Caco-2 (cell line): Measurements from ENCODE around the gene IPPK. TPM values are rescaled to one million over a fixed set of nuclear protein-coding genes. Genes with fewer than 3 reads are reported as not detected.

ENCODE experiments used
- BruUV-seq: library from RNA; stranded (reverse); fragments of 400-500 nt; replicated peaks from 2 replicates; lab custom pipeline; 2021; lab: Mats Ljungman, UMichigan
- CTCF ChIA-PET: fragments of 300-600 bp; sonication (Branson Sonifier 250); formaldehyde crosslinking; loops from one replicate; lab custom pipeline; 2022; ENCODE audit warnings: antibody characterized with exemption; lab: Charles Lee
- POLR2A ChIA-PET: fragments of 300-600 bp; sonication (Branson Sonifier 250); formaldehyde crosslinking; loops from one replicate; lab custom pipeline; 2022; ENCODE audit warnings: antibody characterized with exemption; lab: Charles Lee
- DNase-seq, 2 experiments: peaks; one replicate each; pipeline versions ENCODE4 v3.0.0 to v3.0.0-alpha.2; 2020 to 2022
- H3K27me3 ChIP-seq: replicated peaks from 2 replicates; pipeline ENCODE4 v1.6.0; 2011; ENCODE audit warnings: low read length; ENCODE audit not compliant: control insufficient read depth, insufficient read depth
- H3K36me3 ChIP-seq: 2 replicates; pipeline ENCODE4 v1.5.1; 2011; ENCODE audit warnings: low read length; ENCODE audit not compliant: control insufficient read depth, insufficient read depth
- H3K4me1 ChIP-seq: fragments of 250-450 bp; sonication (Bioruptor Pico); 2 replicates; pipeline ENCODE4 v1.5.1; 2020; ENCODE audit warnings: mild to moderate bottlenecking
- H3K4me3 ChIP-seq: 2 replicates; pipeline ENCODE4 v1.5.1; 2011; ENCODE audit warnings: low read depth, mild to moderate bottlenecking, control low read depth, low read length
- H3K9me3 ChIP-seq: fragments of 250-450 bp; sonication (Bioruptor Pico); 2 replicates; pipeline ENCODE4 v1.5.1; 2020; ENCODE audit warnings: mild to moderate bottlenecking, moderate library complexity
- H3K27ac Mint-ChIP-seq: one replicate; pipeline ENCODE4 v1.8.0; 2022; ENCODE audit warnings: mixed read lengths; ENCODE audit not compliant: unreplicated experiment
- H3K27me3 Mint-ChIP-seq: one replicate; pipeline ENCODE4 v1.8.0; 2022; ENCODE audit warnings: mixed read lengths; ENCODE audit not compliant: insufficient read depth, unreplicated experiment
- H3K36me3 Mint-ChIP-seq: one replicate; pipeline ENCODE4 v1.8.0; 2022; ENCODE audit warnings: mild to moderate bottlenecking, mixed read lengths; ENCODE audit not compliant: insufficient read depth, unreplicated experiment
- H3K4me1 Mint-ChIP-seq: one replicate; pipeline ENCODE4 v1.8.0; 2022; ENCODE audit warnings: low read depth, mixed read lengths; ENCODE audit not compliant: unreplicated experiment
- H3K4me3 Mint-ChIP-seq: one replicate; pipeline ENCODE4 v1.8.0; 2022; ENCODE audit warnings: mild to moderate bottlenecking, moderate library complexity, mixed read lengths; ENCODE audit not compliant: unreplicated experiment
- H3K9me3 Mint-ChIP-seq: one replicate; pipeline ENCODE4 v1.8.0; 2022; ENCODE audit warnings: mixed read lengths; ENCODE audit not compliant: unreplicated experiment
- intact Hi-C: fragments of 100-400 bp; cut with micrococcal nuclease; formaldehyde crosslinking; loops from one replicate; pipeline ENCODE4 v1.10.0; 2022; ENCODE audit not compliant: unreplicated experiment
- total RNA-seq: library from RNA; stranded (reverse); gene quantifications from 2 replicates; pipeline ENCODE4 v1.2.3, GENCODE V29; 2022
- TF ChIP-seq, protein P1 (sequence below), 2 experiments: fragments of 200-600 bp in 1 of 2; IDR thresholded peaks; 1 replicate in 1 of 2; 2 replicates in 1 of 2; pipeline versions ENCODE4 v1.5.1 to v1.8.0; 2011 to 2022; ENCODE audit warnings: antibody characterized with exemption in 1 of 2, control low read depth in 1 of 2, inconsistent platforms in 1 of 2, low read depth in 1 of 2, low read length in 1 of 2, mild to moderate bottlenecking in 1 of 2, moderate library complexity in 1 of 2; ENCODE audit not compliant: insufficient read depth in 1 of 2, severe bottlenecking in 1 of 2, unreplicated experiment in 1 of 2

IPPK gene
- total RNA-seq, 1 experiment from 2014 or later = 5.4 TPM

DNA sequence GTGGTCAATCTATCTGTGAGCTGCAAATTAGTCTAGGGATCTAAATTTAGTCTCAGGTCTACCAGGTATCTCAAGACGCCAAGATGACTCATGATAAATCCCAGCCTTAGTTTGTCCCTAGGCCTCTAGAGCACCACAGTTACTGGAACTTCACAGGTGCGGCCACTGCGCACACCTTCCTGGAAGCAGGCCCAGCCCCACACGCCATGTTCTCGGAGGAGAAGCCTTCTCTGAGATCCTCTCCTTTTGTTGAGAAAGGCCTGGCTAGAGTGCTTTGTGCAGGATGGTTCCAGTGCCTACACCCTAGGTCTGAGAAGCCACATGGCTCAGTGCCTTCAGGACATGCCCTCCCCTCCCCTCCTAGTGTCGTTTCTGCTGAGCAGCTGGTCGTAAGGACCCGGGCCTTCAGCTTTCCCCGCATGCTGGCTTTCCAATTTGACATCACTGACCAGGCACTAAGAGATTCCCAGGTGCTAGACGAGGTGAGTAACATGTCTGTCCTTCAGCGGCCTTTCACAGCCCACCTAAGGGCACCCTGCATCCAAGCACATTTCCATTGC, 51.9 kb downstream of the IPPK start:
- Mint-ChIP-seq H3K27ac (no peak overlapping the region), H3K4me3 (no peak overlapping the region), H3K4me1 (no peaks in the 10 kb centered on the region), H3K27me3 (no peaks in the 10 kb centered on the region), H3K36me3 (peaks cover 10% of the 10 kb centered on the region), H3K9me3 (no peaks in the 10 kb centered on the region)
- Histone ChIP-seq H3K36me3 (no peaks in the 10 kb centered on the region), H3K4me1 (no peaks in the 10 kb centered on the region), H3K4me3 (no peak overlapping the region), H3K9me3 (no peaks in the 10 kb centered on the region), H3K27me3 (no peaks in the 10 kb centered on the region)
- ChIA-PET CTCF (interaction anchor here (0.7 kb wide), 1 partner anchor 479 kb away, joined by 4 read pairs; no protein-coding TSS in a partner anchor), POLR2A (no interaction called here)
- intact Hi-C loops = no loop called here
- no peak for DNase-seq
- TF ChIP-seq, protein P1, sequence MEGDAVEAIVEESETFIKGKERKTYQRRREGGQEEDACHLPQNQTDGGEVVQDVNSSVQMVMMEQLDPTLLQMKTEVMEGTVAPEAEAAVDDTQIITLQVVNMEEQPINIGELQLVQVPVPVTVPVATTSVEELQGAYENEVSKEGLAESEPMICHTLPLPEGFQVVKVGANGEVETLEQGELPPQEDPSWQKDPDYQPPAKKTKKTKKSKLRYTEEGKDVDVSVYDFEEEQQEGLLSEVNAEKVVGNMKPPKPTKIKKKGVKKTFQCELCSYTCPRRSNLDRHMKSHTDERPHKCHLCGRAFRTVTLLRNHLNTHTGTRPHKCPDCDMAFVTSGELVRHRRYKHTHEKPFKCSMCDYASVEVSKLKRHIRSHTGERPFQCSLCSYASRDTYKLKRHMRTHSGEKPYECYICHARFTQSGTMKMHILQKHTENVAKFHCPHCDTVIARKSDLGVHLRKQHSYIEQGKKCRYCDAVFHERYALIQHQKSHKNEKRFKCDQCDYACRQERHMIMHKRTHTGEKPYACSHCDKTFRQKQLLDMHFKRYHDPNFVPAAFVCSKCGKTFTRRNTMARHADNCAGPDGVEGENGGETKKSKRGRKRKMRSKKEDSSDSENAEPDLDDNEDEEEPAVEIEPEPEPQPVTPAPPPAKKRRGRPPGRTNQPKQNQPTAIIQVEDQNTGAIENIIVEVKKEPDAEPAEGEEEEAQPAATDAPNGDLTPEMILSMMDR (IDR thresholded peaks at IDR 0.05; ENCODE audit: insufficient read depth in 1 of 2, low read depth in 1 of 2, low read length in 1 of 2, severe bottlenecking in 1 of 2, unreplicated experiment in 1 of 2) = no peak
- BruUV-seq = no TSS peak

DNA sequence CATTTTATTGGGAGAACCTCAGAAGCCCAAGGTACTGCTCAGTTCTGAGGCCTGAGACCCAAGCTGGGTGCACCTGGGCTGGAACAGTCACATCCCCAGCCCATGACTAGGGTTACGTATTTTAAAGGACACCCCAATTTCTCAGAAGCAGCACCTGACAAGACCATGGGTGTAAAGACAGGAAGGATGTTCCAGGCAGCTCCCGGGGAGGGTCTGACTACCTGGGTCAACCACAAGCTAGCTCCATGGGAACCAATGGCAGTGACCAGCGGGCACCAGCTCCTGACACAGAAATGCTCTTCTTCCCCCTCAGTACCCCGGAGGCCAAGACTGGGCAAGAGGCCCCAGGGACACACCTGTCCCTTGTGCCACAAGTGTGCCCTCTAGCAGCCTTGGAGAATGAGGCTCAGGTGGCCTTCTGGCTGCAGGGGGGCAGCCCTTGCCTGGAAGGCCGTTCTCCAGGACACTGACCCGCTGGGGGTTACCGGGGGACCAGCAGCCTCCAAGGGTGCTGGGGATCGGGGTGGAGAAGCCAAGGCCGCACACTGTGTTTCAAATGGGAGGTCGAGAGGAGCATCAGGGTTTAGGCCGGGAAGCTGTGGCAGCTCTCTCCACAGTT, 52.6 kb downstream of the IPPK start:
- Histone ChIP-seq H3K36me3 (no peaks in the 10 kb centered on the region), H3K27me3 (no peaks in the 10 kb centered on the region), H3K4me3 (no peak overlapping the region), H3K9me3 (no peaks in the 10 kb centered on the region), H3K4me1 (no peaks in the 10 kb centered on the region)
- Mint-ChIP-seq H3K9me3 (no peaks in the 10 kb centered on the region), H3K4me3 (no peak overlapping the region), H3K27ac (no peak overlapping the region), H3K36me3 (peaks cover 10% of the 10 kb centered on the region), H3K4me1 (no peaks in the 10 kb centered on the region), H3K27me3 (no peaks in the 10 kb centered on the region)
- no peak for DNase-seq
- intact Hi-C loops = no loop called here
- ChIA-PET POLR2A (no interaction called here), CTCF (no interaction called here)
- TF ChIP-seq, protein P1 (IDR thresholded peaks at IDR 0.05; ENCODE audit: insufficient read depth in 1 of 2, low read depth in 1 of 2, low read length in 1 of 2, severe bottlenecking in 1 of 2, unreplicated experiment in 1 of 2) = no peak
- no TSS peak for BruUV-seq

DNA sequence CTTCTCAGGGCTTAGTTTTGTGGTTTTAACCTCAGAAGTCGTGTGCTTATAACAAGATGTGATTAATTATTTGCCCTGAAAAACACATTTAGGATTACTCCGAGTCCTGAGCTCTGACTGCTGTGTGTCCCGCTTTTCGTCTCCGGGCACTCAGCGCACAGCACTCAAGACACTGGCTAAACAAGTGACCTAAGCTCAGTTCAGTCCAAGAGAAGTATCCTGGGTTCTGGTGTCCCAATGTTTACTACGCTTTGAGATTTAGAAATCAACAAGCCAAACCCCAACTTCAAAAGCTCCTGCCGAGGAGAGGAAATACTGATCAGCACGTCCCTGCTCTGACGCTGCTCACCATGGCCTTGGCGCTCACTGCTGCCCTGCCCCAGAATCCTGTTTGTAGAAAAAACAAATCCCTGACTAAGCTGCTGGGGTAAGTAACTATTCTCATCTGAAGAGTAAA, 53.2 kb downstream of the IPPK start:
- H3K4me1 Mint-ChIP-seq = no peaks in the 10 kb centered on the region
- no peak overlapping the region for H3K27ac Mint-ChIP-seq

More for the DNA sequence above, 53.2 kb downstream of the IPPK start:
- intact Hi-C loops = no loop called here
- H3K4me3 ChIP-seq = no peak overlapping the region
- no peaks in the 10 kb centered on the region for H3K27me3 ChIP-seq
- H3K4me3 Mint-ChIP-seq = no peak overlapping the region
- H3K9me3 ChIP-seq = no peaks in the 10 kb centered on the region
- BruUV-seq = no TSS peak
- POLR2A ChIA-PET = no interaction called here
- H3K36me3 Mint-ChIP-seq = peaks cover 16% of the 10 kb centered on the region
- TF ChIP-seq, protein P1 (IDR thresholded peaks at IDR 0.05; ENCODE audit: insufficient read depth in 1 of 2, low read depth in 1 of 2, low read length in 1 of 2, severe bottlenecking in 1 of 2, unreplicated experiment in 1 of 2) = no peak
- H3K4me1 ChIP-seq = no peaks in the 10 kb centered on the region
- no peaks in the 10 kb centered on the region for H3K27me3 Mint-ChIP-seq
- DNase-seq = no peak
- CTCF ChIA-PET = no interaction called here
- H3K9me3 Mint-ChIP-seq = no peaks in the 10 kb centered on the region
- H3K36me3 ChIP-seq = no peaks in the 10 kb centered on the region
